ENCODE data around the gene INPP4B.

Gene INPP4B

GRCh38 chr4:142559986-142560385 is 286.1 kb downstream of the INPP4B start:
- DNase-seq (ENCODE audit: low read depth, low spot score), result no peak
- POLR2A ChIA-PET, result no interaction called here
- CTCF ChIA-PET, result no interaction called here
- no peak for TF ChIP-seq CTCF (IDR thresholded peaks at IDR 0.05; ENCODE audit: insufficient read depth, low read length, missing control alignments)
- H3K4me3 ChIP-seq (ENCODE audit: low read depth, low read length), result no peak overlapping the region

- no peak for DNase-seq (ENCODE audit: low read depth, low spot score)
- TF ChIP-seq CTCF (IDR thresholded peaks at IDR 0.05; ENCODE audit: insufficient read depth, low read length, missing control alignments), result no peak
- no peak overlapping the region for H3K4me3 ChIP-seq (ENCODE audit: low read depth, low read length)
- ChIA-PET CTCF (no interaction called here), POLR2A (no interaction called here)
These were observed 287.2 kb downstream of the INPP4B start for GRCh38 chr4:142558851-142559250.

GRCh38 chr4:142557239-142557801 is 288.8 kb downstream of the INPP4B start:
- TF ChIP-seq CTCF (IDR thresholded peaks at IDR 0.05; ENCODE audit: insufficient read depth, low read length, missing control alignments), result no peak
- H3K4me3 ChIP-seq (ENCODE audit: low read depth, low read length), result no peak overlapping the region
- ChIA-PET CTCF (interaction anchor here (0.8 kb wide), 1 partner anchor 9 kb away, joined by 3 read pairs; no protein-coding TSS in a partner anchor), POLR2A (no interaction called here)
- no peak for DNase-seq (ENCODE audit: low read depth, low spot score)

- no peak for TF ChIP-seq CTCF (IDR thresholded peaks at IDR 0.05; ENCODE audit: insufficient read depth, low read length, missing control alignments)
- no peak for DNase-seq (ENCODE audit: low read depth, low spot score)
- ChIA-PET CTCF (interaction anchor here (0.8 kb wide), 1 partner anchor 9 kb away, joined by 3 read pairs; no protein-coding TSS in a partner anchor), POLR2A (no interaction called here)
- H3K4me3 ChIP-seq (ENCODE audit: low read depth, low read length), result no peak overlapping the region
These were observed 289.4 kb downstream of the INPP4B start for GRCh38 chr4:142556570-142557238.

- TF ChIP-seq CTCF (IDR thresholded peaks at IDR 0.05; ENCODE audit: insufficient read depth, low read length, missing control alignments), result no peak
- H3K4me3 ChIP-seq (ENCODE audit: low read depth, low read length), result no peak overlapping the region
- no peak for DNase-seq (ENCODE audit: low read depth, low spot score)
- CTCF ChIA-PET, result no interaction called here
- POLR2A ChIA-PET, result no interaction called here
These were observed 290.1 kb downstream of the INPP4B start for GRCh38 chr4:142556048-142556447.

GRCh38 chr4:142554412-142554811 is 291.7 kb downstream of the INPP4B start:
- CTCF ChIA-PET, result no interaction called here
- no peak for DNase-seq (ENCODE audit: low read depth, low spot score)
- no peak for TF ChIP-seq CTCF (IDR thresholded peaks at IDR 0.05; ENCODE audit: insufficient read depth, low read length, missing control alignments)
- no peak overlapping the region for H3K4me3 ChIP-seq (ENCODE audit: low read depth, low read length)
- POLR2A ChIA-PET, result no interaction called here

Data from AG04449 (cell line).